ENCODE results near the gene CDH23. TPM values are rescaled to one million over a fixed set of nuclear protein-coding genes. Genes with fewer than 3 reads are reported as not detected.

The CDH23 gene
- total RNA-seq, 1 experiment from 2014 or later, result 0.06 TPM

- no peak for DNase-seq (ENCODE audit: low read depth)
Measured at GRCh38 chr10:71369602-71370001, 27.1 kb upstream of the CDH23 start.

- no peak for DNase-seq (ENCODE audit: low read depth)
Measured at GRCh38 chr10:71370031-71370430, 26.7 kb upstream of the CDH23 start.

- no peak for DNase-seq (ENCODE audit: low read depth)
Measured at GRCh38 chr10:71371750-71372166, 25.0 kb upstream of the CDH23 start.

- DNase-seq (ENCODE audit: low read depth), result no peak
Measured at GRCh38 chr10:71372882-71373495, 23.7 kb upstream of the CDH23 start.

GRCh38 chr10:71374481-71375233 lies 22.1 kb upstream of the CDH23 start:
- DNase-seq (ENCODE audit: low read depth), result no peak

GRCh38 chr10:71375952-71376351 lies 20.8 kb upstream of the CDH23 start:
- DNase-seq (ENCODE audit: low read depth), result no peak

GRCh38 chr10:71378336-71379117 lies 18.2 kb upstream of the CDH23 start:
- no peak for DNase-seq (ENCODE audit: low read depth)

GRCh38 chr10:71379118-71379766 lies 17.5 kb upstream of the CDH23 start:
- DNase-seq (ENCODE audit: low read depth), result no peak

GRCh38 chr10:71380841-71381240 lies 15.9 kb upstream of the CDH23 start:
- no peak for DNase-seq (ENCODE audit: low read depth)

GRCh38 chr10:71381611-71382010 lies 15.1 kb upstream of the CDH23 start:
- DNase-seq (ENCODE audit: low read depth), result no peak

GRCh38 chr10:71382028-71382427 lies 14.7 kb upstream of the CDH23 start:
- DNase-seq (ENCODE audit: low read depth), result no peak

GRCh38 chr10:71382757-71383156 lies 14.0 kb upstream of the CDH23 start:
- peak; percentile 75 for DNase-seq (ENCODE audit: low read depth)

- peak; percentile 26 for DNase-seq (ENCODE audit: low read depth)
Measured at GRCh38 chr10:71383972-71384687, 12.6 kb upstream of the CDH23 start.

- DNase-seq (ENCODE audit: low read depth), result no peak
Measured at GRCh38 chr10:71388171-71388570, 8.5 kb upstream of the CDH23 start.

- no peak for DNase-seq (ENCODE audit: low read depth)
Measured at GRCh38 chr10:71388583-71389310, 8.0 kb upstream of the CDH23 start.

- no peak for DNase-seq (ENCODE audit: low read depth)
Measured at GRCh38 chr10:71389768-71390460, 6.8 kb upstream of the CDH23 start.

- no peak for DNase-seq (ENCODE audit: low read depth)
Measured at GRCh38 chr10:71390461-71390835, 6.3 kb upstream of the CDH23 start.

- no peak for DNase-seq (ENCODE audit: low read depth)
Measured at GRCh38 chr10:71390921-71391690, 5.6 kb upstream of the CDH23 start.

- DNase-seq (ENCODE audit: low read depth), result no peak
Measured at GRCh38 chr10:71391701-71392100, 5.0 kb upstream of the CDH23 start.
